ENCODE results near the gene TTLL1.

DNA sequence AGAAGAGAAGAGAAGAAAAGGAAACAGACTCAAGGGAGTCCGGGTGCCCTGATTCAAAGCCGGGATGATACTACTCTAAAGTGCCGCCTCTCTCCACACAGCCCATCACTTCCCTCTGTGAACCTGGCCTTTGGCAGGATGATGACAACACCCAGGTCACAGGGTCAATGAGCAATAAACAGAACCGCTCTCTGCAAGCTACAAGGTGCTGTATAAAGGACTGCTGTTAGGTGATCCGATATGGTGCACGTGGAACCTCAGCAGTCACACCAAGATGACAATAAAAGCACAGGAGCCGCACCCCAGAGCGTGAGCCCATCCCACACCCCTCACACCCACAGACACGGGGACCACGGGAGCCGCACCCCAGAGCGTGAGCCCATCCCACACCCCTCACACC lies 10.7 kb downstream of the TTLL1 start:
- TF ChIP-seq, protein P1, sequence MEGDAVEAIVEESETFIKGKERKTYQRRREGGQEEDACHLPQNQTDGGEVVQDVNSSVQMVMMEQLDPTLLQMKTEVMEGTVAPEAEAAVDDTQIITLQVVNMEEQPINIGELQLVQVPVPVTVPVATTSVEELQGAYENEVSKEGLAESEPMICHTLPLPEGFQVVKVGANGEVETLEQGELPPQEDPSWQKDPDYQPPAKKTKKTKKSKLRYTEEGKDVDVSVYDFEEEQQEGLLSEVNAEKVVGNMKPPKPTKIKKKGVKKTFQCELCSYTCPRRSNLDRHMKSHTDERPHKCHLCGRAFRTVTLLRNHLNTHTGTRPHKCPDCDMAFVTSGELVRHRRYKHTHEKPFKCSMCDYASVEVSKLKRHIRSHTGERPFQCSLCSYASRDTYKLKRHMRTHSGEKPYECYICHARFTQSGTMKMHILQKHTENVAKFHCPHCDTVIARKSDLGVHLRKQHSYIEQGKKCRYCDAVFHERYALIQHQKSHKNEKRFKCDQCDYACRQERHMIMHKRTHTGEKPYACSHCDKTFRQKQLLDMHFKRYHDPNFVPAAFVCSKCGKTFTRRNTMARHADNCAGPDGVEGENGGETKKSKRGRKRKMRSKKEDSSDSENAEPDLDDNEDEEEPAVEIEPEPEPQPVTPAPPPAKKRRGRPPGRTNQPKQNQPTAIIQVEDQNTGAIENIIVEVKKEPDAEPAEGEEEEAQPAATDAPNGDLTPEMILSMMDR (IDR thresholded peaks at IDR 0.05): no peak
- TF ChIP-seq POLR2A (IDR thresholded peaks at IDR 0.05): no peak

All from thyroid gland (tissue), 4 donors.